K562 (cell line): Measurements from ENCODE around the gene TMEM217. TPM values are rescaled to one million over a fixed set of nuclear protein-coding genes. Genes with fewer than 3 reads are reported as not detected.
A peak's percentile ranks its signal among the peaks of the same experiment; 100 is the strongest.

Experiments used
- ATAC-seq: fragments of 200-7000 bp; cut with Tn5 transposase; 3 replicates; pipeline ENCODE4 v1.9.1; 2020; ENCODE audit warnings: moderate library complexity
- BruUV-seq: library from RNA; stranded (reverse); fragments of 400-500 nt; replicated peaks from 2 replicates; lab custom pipeline; 2021; lab: Mats Ljungman, UMichigan
- CTCF ChIA-PET: fragments of 300-600 bp; formaldehyde crosslinking; extraction: SDS; loops from one replicate; lab custom pipeline; 2021; ENCODE audit warnings: low intra/inter-chr PET ratio; lab: Yijun Ruan, JAX
- POLR2A ChIA-PET: fragments of 300-600, 350-650 bp; sonication (Branson Sonifier 250); formaldehyde crosslinking; extraction: SDS; loops from one replicate; lab custom pipeline; 2021; ENCODE audit warnings: antibody characterized with exemption, inconsistent platforms; lab: Yijun Ruan, JAX
- DNase-seq, 4 experiments: peaks; one replicate each; pipeline versions ENCODE4 v3.0.0 to v3.0.0-alpha.2; 2011 to 2018; ENCODE audit warnings: low spot score in 3 of 4, mixed read lengths in 3 of 4; ENCODE audit errors: extremely low read depth in 1 of 4
- FAIRE-seq: peaks from 2 replicates; lab custom pipeline; 2011; peaks lifted over from hg19 to GRCh38; lab: Jason Lieb, UNC
- H2AFZ ChIP-seq: 2 replicates; pipeline ENCODE4 v1.6.0; 2011; ENCODE audit warnings: low read depth, low read length, control low read depth, inconsistent platforms
- H3K27ac ChIP-seq: fragments of 200-600 bp; 3 replicates; pipeline ENCODE4 v1.8.0; 2011; ENCODE audit warnings: low read depth, mild to moderate bottlenecking, control low read depth, inconsistent platforms, low read length, moderate library complexity, mixed read lengths; ENCODE audit errors: extremely low read depth
- H3K27me3 ChIP-seq, 2 experiments: fragments of 300-600 bp in 1 of 2; 2 replicates in 1 of 2; 3 replicates in 1 of 2; pipeline versions ENCODE4 v1.6.0 to v1.8.0; 2011; ENCODE audit warnings: inconsistent platforms in 2 of 2, low read length in 2 of 2, mild to moderate bottlenecking in 1 of 2, mixed read lengths in 1 of 2, moderate library complexity in 1 of 2; ENCODE audit not compliant: control insufficient read depth in 2 of 2, insufficient read depth in 2 of 2
- H3K36me3 ChIP-seq: fragments of 300-600 bp; 3 replicates; pipeline ENCODE4 v1.8.0; 2011; ENCODE audit warnings: mild to moderate bottlenecking, low read length, inconsistent platforms; ENCODE audit not compliant: control insufficient read depth, insufficient read depth
- H3K4me1 ChIP-seq, 2 experiments: fragments of 200-600 bp in 1 of 2; replicated peaks in 1 of 2; 2 replicates in 1 of 2; 3 replicates in 1 of 2; pipeline versions ENCODE4 v1.5.1 to v1.8.0; 2011; ENCODE audit warnings: inconsistent platforms in 2 of 2, low read length in 2 of 2, mild to moderate bottlenecking in 1 of 2, mixed read lengths in 1 of 2, moderate library complexity in 1 of 2; ENCODE audit not compliant: control insufficient read depth in 2 of 2, insufficient read depth in 2 of 2
- H3K4me2 ChIP-seq: 2 replicates; pipeline ENCODE4 v1.6.1; 2011; ENCODE audit warnings: low read length, control low read depth, inconsistent platforms, mixed read lengths; ENCODE audit not compliant: insufficient read depth
- H3K4me3 ChIP-seq: fragments of 200-600 bp; sonication (generic), shearing (Covaris generic); 2 replicates; pipeline ENCODE4 v1.5.1; 2016; ENCODE audit warnings: control low read depth, inconsistent platforms
- H3K79me2 ChIP-seq: fragments of 200-600 bp; 3 replicates; pipeline ENCODE4 v1.8.0; 2011; ENCODE audit warnings: low read length, inconsistent platforms; ENCODE audit not compliant: control insufficient read depth, insufficient read depth
- H3K9ac ChIP-seq, 2 experiments: 2 replicates each; pipeline versions ENCODE4 v1.6.0 to v1.6.1; 2011; ENCODE audit warnings: low read depth in 2 of 2, low read length in 2 of 2, control low read depth in 1 of 2, inconsistent platforms in 1 of 2, mild to moderate bottlenecking in 1 of 2, mixed read lengths in 1 of 2; ENCODE audit not compliant: insufficient read depth in 1 of 2
- H3K9me1 ChIP-seq: one replicate; pipeline ENCODE4 v1.6.0; 2011; ENCODE audit warnings: inconsistent platforms, mild to moderate bottlenecking, low read length, moderate library complexity; ENCODE audit not compliant: control insufficient read depth, insufficient read depth
- H3K9me3 ChIP-seq: replicated peaks from 2 replicates; pipeline ENCODE4 v1.5.1; 2011; ENCODE audit warnings: low read depth, low read length, inconsistent platforms; ENCODE audit not compliant: control insufficient read depth, insufficient read depth
- H4K20me1 ChIP-seq: replicated peaks from 2 replicates; pipeline ENCODE4 v1.6.1; 2011; ENCODE audit warnings: low read length, inconsistent platforms, mixed read lengths; ENCODE audit not compliant: control insufficient read depth, insufficient read depth
- AFF1 ChIP-seq, 2 experiments: fragments of 450-650 bp; IDR thresholded peaks; 2 replicates each; pipeline ENCODE4 v1.6.1; 2018; ENCODE audit warnings: mild to moderate bottlenecking in 2 of 2, low read depth in 1 of 2; ENCODE audit not compliant: partially characterized antibody in 2 of 2
- CGGBP1 ChIP-seq: fragments of 250-450 bp; sonication (Bioruptor Pico); IDR thresholded peaks from 2 replicates; pipeline ENCODE4 v1.9.0; 2021; ENCODE audit warnings: mild to moderate bottlenecking
- E2F4 ChIP-seq: sonication (generic); formaldehyde crosslinking; IDR thresholded peaks from 2 replicates; pipeline ENCODE4 v1.8.0; 2022; ENCODE audit warnings: mild to moderate bottlenecking, low read depth, missing genetic modification reagents
- GABPB1 ChIP-seq: sonication (generic); formaldehyde crosslinking; IDR thresholded peaks from 2 replicates; pipeline ENCODE4 v1.8.0; 2022; ENCODE audit warnings: mild to moderate bottlenecking, missing genetic modification reagents
- MXI1 ChIP-seq: IDR thresholded peaks from 2 replicates; pipeline ENCODE4 v1.6.1; 2011; ENCODE audit warnings: low read depth, mild to moderate bottlenecking, improper control_type of control experiment, low read length
- MYC ChIP-seq, 2 experiments: fragments of 250-450 bp in 1 of 2; sonication (Bioruptor Pico) in 1 of 2; IDR thresholded peaks; 2 replicates each; pipeline versions ENCODE4 v1.5.1 to v1.6.1; 2012 to 2021; ENCODE audit warnings: low read depth in 2 of 2, borderline replicate concordance in 1 of 2, improper control_type of control experiment in 1 of 2, low read length in 1 of 2, mild to moderate bottlenecking in 1 of 2, moderate library complexity in 1 of 2
- PHF8 ChIP-seq: fragments of 200-600 bp; sonication (generic); IDR thresholded peaks from 2 replicates; pipeline ENCODE4 v1.6.1; 2012; ENCODE audit warnings: mixed run types, mild to moderate bottlenecking, inconsistent platforms, low read length, moderate library complexity, borderline replicate concordance
- POLR2AphosphoS5 ChIP-seq: IDR thresholded peaks from 2 replicates; pipeline ENCODE4 v1.6.1; 2011; ENCODE audit warnings: mild to moderate bottlenecking, low read depth, low read length, moderate library complexity; ENCODE audit not compliant: control insufficient read depth, insufficient read depth
- ZBTB1 ChIP-seq: sonication (generic); formaldehyde crosslinking; IDR thresholded peaks from 2 replicates; pipeline ENCODE4 v1.8.1; 2023; ENCODE audit warnings: missing genetic modification reagents, low read depth, mild to moderate bottlenecking, borderline replicate concordance
- ZEB2 ChIP-seq: fragments of 450-650 bp; IDR thresholded peaks from 2 replicates; pipeline ENCODE4 v1.6.1; 2016
- ZNF764 ChIP-seq: fragments of 250-450 bp; sonication (Bioruptor Pico); IDR thresholded peaks from 2 replicates; pipeline ENCODE4 v1.4.0; 2020; ENCODE audit warnings: low read depth, mild to moderate bottlenecking, moderate library complexity
- ZNF830 ChIP-seq: fragments of 250-450 bp; sonication (Bioruptor Pico); IDR thresholded peaks from 2 replicates; pipeline ENCODE4 v1.5.0; 2021; ENCODE audit warnings: mild to moderate bottlenecking
- WGBS: fragments of 100-300 bp; shearing (Covaris generic); methylation state at CpG from one replicate; pipeline ENCODE4 v1.1.6; 2016; ENCODE audit warnings: low coverage, mixed read lengths; ENCODE audit not compliant: insufficient coverage; ENCODE audit errors: missing lambda C conversion rate; 5-methylcytosine and 5-hydroxymethylcytosine counted together
- in situ Hi-C: fragments of 300-500 bp; cut with MboI; formaldehyde crosslinking; loops from 4 replicates; pipeline ENCODE4 v1.15.0; 2018; ENCODE audit warnings: inconsistent platforms, mixed read lengths
- intact Hi-C: fragments of 100-400 bp; cut with micrococcal nuclease; formaldehyde crosslinking; loops from 2 replicates; pipeline ENCODE4 v1.14.2; 2022
- polyA plus RNA-seq, 8 experiments: library from polyadenylated mRNA; depleted of rRNA in 4 of 8; stranded (reverse) in 5 of 8; unstranded in 3 of 8; fragments of >200 nt; fragmentation: Nextera tagmentation in 2 of 8; fragmentation: Illumina TruSeq in 1 of 8; extraction: Ambion mirVana in 2 of 8; extraction: Trizol in 1 of 8; gene quantifications; 2 replicates each; pipeline versions ENCODE4 v1.2.1 to v1.2.3, GENCODE V29; 2011 to 2014; ENCODE audit warnings: inconsistent platforms in 1 of 8, missing spikeins in 1 of 8
- total RNA-seq, 7 experiments: library from RNA; depleted of rRNA in 6 of 7; stranded (reverse); fragments of >200 nt in 6 of 7; fragmentation: Illumina TruSeq in 2 of 7; extraction: Trizol in 2 of 7; gene quantifications; 2 replicates each; pipeline versions ENCODE4 v1.2.1 to v1.2.3, GENCODE V29; 2011 to 2021; ENCODE audit warnings: low replicate concordance in 1 of 7

TMEM217 gene
- total and polyA plus RNA-seq, 9 of the 15 experiments (the other 6 are each of a cell fraction or from before 2014, with no cell fraction given): 1.3 to 8.0 (median 1.9) TPM

GRCh38 chr6:37174196-37174514 is 83.8 kb downstream of the TMEM217 start (continued):
- TF ChIP-seq PHF8: peak; percentile 2; the same call in 1 of the 2 replicates
- TF ChIP-seq, all 486 proteins: peak for 12

- ATAC-seq (0 out of 3 replicates have a peak, but pooled peaks have one; percentile 0), FAIRE-seq (no peak), DNase-seq (peak in 3 of 4 experiments; percentile 28 to 84 (median 65))
- peaks cover 85% of the 10 kb centered on the region for H3K79me2 ChIP-seq
- POLR2A ChIA-PET: interaction anchor here (0.5 to 9.3 kb wide), 19 partner anchors 9 to 563 kb away, joined by 3 to 128 read pairs (median 4); no protein-coding TSS in a partner anchor
- in situ Hi-C loops: loop anchor here (5.0 to 10.0 kb wide), 3 partner anchors 34 to 149 kb away; no protein-coding TSS in a partner anchor
- H3K4me2 ChIP-seq: peak overlapping the region; percentile 87
- H3K36me3 ChIP-seq: peaks cover 69% of the 10 kb centered on the region
- intact Hi-C loops: loop anchor here (5.0 kb wide), 2 partner anchors 71 to 84 kb away; partner anchors contain the start of genes TBC1D22B and TMEM217
- H3K27ac ChIP-seq: peak overlapping the region; percentile 82
- H2AFZ ChIP-seq: no peak overlapping the region
- BruUV-seq: no TSS peak
- H4K20me1 ChIP-seq: peaks cover 22% of the 10 kb centered on the region; the same call in 1 of the 2 replicates
- H3K9me1 ChIP-seq: no peaks in the 10 kb centered on the region
- H3K27me3 ChIP-seq: no peaks in the 10 kb centered on the region
- peak overlapping the region; percentile 87 to 98 for H3K9ac ChIP-seq
- CTCF ChIA-PET: interaction anchor here (0.7 to 5.6 kb wide), 5 partner anchors 34 to 153 kb away, joined by 3 to 77 read pairs (median 8); no protein-coding TSS in a partner anchor
- WGBS: 3% methylated on average over 9 of the region's 9 CpGs
- H3K9me3 ChIP-seq: no peaks in the 10 kb centered on the region; the same call in 1 of the 2 replicates
- H3K4me3 ChIP-seq: peak overlapping the region; percentile 97
- H3K4me1 ChIP-seq: peaks cover 30 to 39% of the 10 kb centered on the region in 2 experiments
- peak in 1 of 2 experiments; percentile 76 for TF ChIP-seq AFF1 (IDR thresholded peaks at IDR 0.05; ENCODE audit: low read depth in 1 of 2, partially characterized antibody in 2 of 2)
- TF ChIP-seq MYC (IDR thresholded peaks at IDR 0.05; ENCODE audit: low read depth, low read length): 0 out of 2 replicates have a peak, but pooled peaks have one; percentile 2
- TF ChIP-seq MYC (CRISPR knock-in tag; IDR thresholded peaks at IDR 0.05; ENCODE audit: borderline replicate concordance, low read depth): peak; percentile 88
- no peak for TF ChIP-seq MXI1
- TF ChIP-seq GABPB1 (CRISPR knock-in tag): 0 out of 2 replicates have a peak, but pooled peaks have one; percentile 26
- TF ChIP-seq ZNF764 (CRISPR knock-in tag): no peak
- TF ChIP-seq ZBTB1: 0 out of 2 replicates have a peak, but pooled peaks have one; percentile 44
- peak; percentile 44; the same call in 1 of the 2 replicates for TF ChIP-seq ZEB2
- TF ChIP-seq ZNF830: 0 out of 2 replicates have a peak, but pooled peaks have one; percentile 47
- no peak for TF ChIP-seq E2F4 (CRISPR knock-in tag)
- peak; percentile 19; the same call in 1 of the 2 replicates for TF ChIP-seq POLR2AphosphoS5
- TF ChIP-seq CGGBP1 (CRISPR knock-in tag): 0 out of 2 replicates have a peak, but pooled peaks have one; percentile 24
These were observed 84.3 kb downstream of the TMEM217 start for GRCh38 chr6:37173493-37174195.
